HCT116 (cell line): ENCODE results near the gene SUSD5.

Experiments
- CBX3 ChIP-seq: IDR thresholded peaks from 2 replicates; pipeline ENCODE4 v1.6.1; 2012; ENCODE audit warnings: low read depth
- CEBPB ChIP-seq: IDR thresholded peaks from 2 replicates; pipeline ENCODE4 v1.6.1; 2012; ENCODE audit warnings: low read depth
- EZH2 ChIP-seq: fragments of 200-600 bp; sonication (generic); IDR thresholded peaks from 2 replicates; pipeline ENCODE4 v1.6.1; 2017; ENCODE audit warnings: antibody characterized with exemption, mixed run types
- EZH2phosphoT487 ChIP-seq: fragments of 200-600 bp; IDR thresholded peaks from 2 replicates; pipeline ENCODE4 v1.6.1; 2018; ENCODE audit warnings: antibody characterized with exemption, borderline replicate concordance
- POLR2A ChIP-seq: IDR thresholded peaks from 2 replicates; pipeline ENCODE4 v1.7.0; 2011; ENCODE audit warnings: borderline replicate concordance; ENCODE audit not compliant: insufficient read depth, insufficient read length; ENCODE audit errors: extremely low read depth
- POLR2AphosphoS5 ChIP-seq: IDR thresholded peaks from 2 replicates; pipeline ENCODE4 v1.6.1; 2011; ENCODE audit warnings: mild to moderate bottlenecking, low read depth, low read length, moderate library complexity
- RAD21 ChIP-seq: IDR thresholded peaks from 2 replicates; pipeline ENCODE4 v1.6.1; 2012; ENCODE audit warnings: low read depth, mild to moderate bottlenecking
- SRF ChIP-seq: IDR thresholded peaks from 2 replicates; pipeline ENCODE4 v1.6.1; 2012; ENCODE audit warnings: low read depth
- TCF7L2 ChIP-seq: IDR thresholded peaks from 2 replicates; pipeline ENCODE4 v1.7.0; 2011; ENCODE audit warnings: borderline replicate concordance, inconsistent platforms; ENCODE audit not compliant: insufficient read depth, insufficient read length; ENCODE audit errors: extremely low read depth
- ZFX ChIP-seq: fragments of 450-650 bp; IDR thresholded peaks from 2 replicates; pipeline ENCODE4 v1.6.1; 2017
- TF ChIP-seq, protein P1 (sequence below), 3 experiments: fragments of 200-600 bp in 1 of 3; sonication (generic) in 1 of 3; IDR thresholded peaks in 2 of 3; conservative IDR thresholded peaks in 1 of 3; 2 replicates each; pipeline ENCODE4 v1.5.1; 2012 to 2017; ENCODE audit warnings: low read depth in 2 of 3, low read length in 2 of 3, antibody characterized with exemption in 1 of 3, borderline replicate concordance in 1 of 3, control low read depth in 1 of 3, mild to moderate bottlenecking in 1 of 3, mixed read lengths in 1 of 3, mixed run types in 1 of 3, moderate library complexity in 1 of 3; ENCODE audit not compliant: insufficient read depth in 1 of 3
- TF ChIP-seq, protein P2 (sequence below): IDR thresholded peaks from 2 replicates; pipeline ENCODE4 v1.6.1; 2012; ENCODE audit warnings: low read depth

GRCh38 chr3:33202711-33203457 is 15.7 kb downstream of the SUSD5 start:
- TF ChIP-seq, protein P1, sequence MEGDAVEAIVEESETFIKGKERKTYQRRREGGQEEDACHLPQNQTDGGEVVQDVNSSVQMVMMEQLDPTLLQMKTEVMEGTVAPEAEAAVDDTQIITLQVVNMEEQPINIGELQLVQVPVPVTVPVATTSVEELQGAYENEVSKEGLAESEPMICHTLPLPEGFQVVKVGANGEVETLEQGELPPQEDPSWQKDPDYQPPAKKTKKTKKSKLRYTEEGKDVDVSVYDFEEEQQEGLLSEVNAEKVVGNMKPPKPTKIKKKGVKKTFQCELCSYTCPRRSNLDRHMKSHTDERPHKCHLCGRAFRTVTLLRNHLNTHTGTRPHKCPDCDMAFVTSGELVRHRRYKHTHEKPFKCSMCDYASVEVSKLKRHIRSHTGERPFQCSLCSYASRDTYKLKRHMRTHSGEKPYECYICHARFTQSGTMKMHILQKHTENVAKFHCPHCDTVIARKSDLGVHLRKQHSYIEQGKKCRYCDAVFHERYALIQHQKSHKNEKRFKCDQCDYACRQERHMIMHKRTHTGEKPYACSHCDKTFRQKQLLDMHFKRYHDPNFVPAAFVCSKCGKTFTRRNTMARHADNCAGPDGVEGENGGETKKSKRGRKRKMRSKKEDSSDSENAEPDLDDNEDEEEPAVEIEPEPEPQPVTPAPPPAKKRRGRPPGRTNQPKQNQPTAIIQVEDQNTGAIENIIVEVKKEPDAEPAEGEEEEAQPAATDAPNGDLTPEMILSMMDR (IDR thresholded peaks at IDR 0.05 in 2 of 3, conservative IDR thresholded peaks at IDR 0.05 in 1 of 3; ENCODE audit: borderline replicate concordance in 1 of 3, insufficient read depth in 1 of 3, low read depth in 2 of 3, low read length in 2 of 3) = no peak
- no peak for TF ChIP-seq CEBPB
- no peak for TF ChIP-seq POLR2AphosphoS5
- TF ChIP-seq POLR2A = no peak
- TF ChIP-seq, protein P2, sequence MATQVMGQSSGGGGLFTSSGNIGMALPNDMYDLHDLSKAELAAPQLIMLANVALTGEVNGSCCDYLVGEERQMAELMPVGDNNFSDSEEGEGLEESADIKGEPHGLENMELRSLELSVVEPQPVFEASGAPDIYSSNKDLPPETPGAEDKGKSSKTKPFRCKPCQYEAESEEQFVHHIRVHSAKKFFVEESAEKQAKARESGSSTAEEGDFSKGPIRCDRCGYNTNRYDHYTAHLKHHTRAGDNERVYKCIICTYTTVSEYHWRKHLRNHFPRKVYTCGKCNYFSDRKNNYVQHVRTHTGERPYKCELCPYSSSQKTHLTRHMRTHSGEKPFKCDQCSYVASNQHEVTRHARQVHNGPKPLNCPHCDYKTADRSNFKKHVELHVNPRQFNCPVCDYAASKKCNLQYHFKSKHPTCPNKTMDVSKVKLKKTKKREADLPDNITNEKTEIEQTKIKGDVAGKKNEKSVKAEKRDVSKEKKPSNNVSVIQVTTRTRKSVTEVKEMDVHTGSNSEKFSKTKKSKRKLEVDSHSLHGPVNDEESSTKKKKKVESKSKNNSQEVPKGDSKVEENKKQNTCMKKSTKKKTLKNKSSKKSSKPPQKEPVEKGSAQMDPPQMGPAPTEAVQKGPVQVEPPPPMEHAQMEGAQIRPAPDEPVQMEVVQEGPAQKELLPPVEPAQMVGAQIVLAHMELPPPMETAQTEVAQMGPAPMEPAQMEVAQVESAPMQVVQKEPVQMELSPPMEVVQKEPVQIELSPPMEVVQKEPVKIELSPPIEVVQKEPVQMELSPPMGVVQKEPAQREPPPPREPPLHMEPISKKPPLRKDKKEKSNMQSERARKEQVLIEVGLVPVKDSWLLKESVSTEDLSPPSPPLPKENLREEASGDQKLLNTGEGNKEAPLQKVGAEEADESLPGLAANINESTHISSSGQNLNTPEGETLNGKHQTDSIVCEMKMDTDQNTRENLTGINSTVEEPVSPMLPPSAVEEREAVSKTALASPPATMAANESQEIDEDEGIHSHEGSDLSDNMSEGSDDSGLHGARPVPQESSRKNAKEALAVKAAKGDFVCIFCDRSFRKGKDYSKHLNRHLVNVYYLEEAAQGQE = no peak
- no peak for TF ChIP-seq TCF7L2
- no peak for TF ChIP-seq EZH2
- no peak for TF ChIP-seq CBX3
- no peak for TF ChIP-seq SRF
- no peak for TF ChIP-seq EZH2phosphoT487
- no peak for TF ChIP-seq RAD21
- no peak for TF ChIP-seq ZFX
